K562 (cell line): Measurements from ENCODE around the gene ACBD5. TPM values are rescaled to one million over a fixed set of nuclear protein-coding genes. Genes with fewer than 3 reads are reported as not detected.

Source experiments
- BCL6 ChIP-seq: fragments of 250-450 bp; sonication (Bioruptor Pico); IDR thresholded peaks from 2 replicates; pipeline ENCODE4 v1.4.0; 2020
- BMI1 ChIP-seq: fragments of 150-350 bp; IDR thresholded peaks from 2 replicates; pipeline ENCODE4 v1.6.1; 2014; ENCODE audit warnings: low read length
- CBX1 ChIP-seq: sonication (generic); IDR thresholded peaks from 2 replicates; pipeline ENCODE4 v1.6.1; 2016; ENCODE audit warnings: antibody characterized with exemption, low read depth, mild to moderate bottlenecking
- CUX1 ChIP-seq: fragments of 200-800 bp; sonication (Bioruptor generic); IDR thresholded peaks from 2 replicates; pipeline ENCODE4 v1.6.1; 2016; ENCODE audit warnings: missing genetic modification characterization, missing compliant biosample characterization
- LCOR ChIP-seq: sonication (generic); formaldehyde crosslinking; IDR thresholded peaks from 2 replicates; pipeline ENCODE4 v1.8.0; 2022; ENCODE audit warnings: mild to moderate bottlenecking, missing genetic modification reagents
- MLLT1 ChIP-seq, 2 experiments: fragments of 450-650 bp; IDR thresholded peaks; 2 replicates each; pipeline ENCODE4 v1.6.1; 2016
- PATZ1 ChIP-seq: fragments of 250-450 bp; sonication (Bioruptor Pico); IDR thresholded peaks from 2 replicates; pipeline ENCODE4 v1.5.0; 2020; ENCODE audit warnings: mild to moderate bottlenecking, borderline replicate concordance
- PCBP1 ChIP-seq: fragments of 200-400 bp; formaldehyde crosslinking; IDR thresholded peaks from 2 replicates; pipeline ENCODE4 v1.6.1; 2018; ENCODE audit warnings: mild to moderate bottlenecking, low read depth, low read length; ENCODE audit not compliant: poor library complexity, severe bottlenecking
- SETDB1 ChIP-seq: IDR thresholded peaks from one replicate; pipeline ENCODE4 v1.6.1; 2012; ENCODE audit warnings: low read length, control low read depth, inconsistent platforms
- ZNF143 ChIP-seq: sonication (generic); formaldehyde crosslinking; IDR thresholded peaks from 2 replicates; pipeline ENCODE4 v1.9.0; 2022; ENCODE audit warnings: mild to moderate bottlenecking, missing genetic modification reagents
- ZNF277 ChIP-seq: fragments of 250-450 bp; sonication (Bioruptor Pico); IDR thresholded peaks from 2 replicates; pipeline ENCODE4 v1.8.0; 2022; ENCODE audit warnings: inconsistent platforms, mild to moderate bottlenecking, moderate library complexity, borderline replicate concordance
- ZNF518B ChIP-seq: fragments of 250-450 bp; sonication (Bioruptor Pico); IDR thresholded peaks from 2 replicates; pipeline ENCODE4 v1.5.0; 2021; ENCODE audit warnings: mild to moderate bottlenecking, moderate library complexity
- ZNF589 ChIP-seq: fragments of 200-800 bp; sonication (Bioruptor generic); IDR thresholded peaks from 2 replicates; pipeline ENCODE4 v1.6.1; 2016; ENCODE audit warnings: low read depth, missing genetic modification characterization, missing compliant biosample characterization
- polyA plus RNA-seq, 8 experiments: library from polyadenylated mRNA; depleted of rRNA in 4 of 8; stranded (reverse) in 5 of 8; unstranded in 3 of 8; fragments of >200 nt; fragmentation: Nextera tagmentation in 2 of 8; fragmentation: Illumina TruSeq in 1 of 8; extraction: Ambion mirVana in 2 of 8; extraction: Trizol in 1 of 8; gene quantifications; 2 replicates each; pipeline versions ENCODE4 v1.2.1 to v1.2.3, GENCODE V29; 2011 to 2014; ENCODE audit warnings: inconsistent platforms in 1 of 8, missing spikeins in 1 of 8
- total RNA-seq, 7 experiments: library from RNA; depleted of rRNA in 6 of 7; stranded (reverse); fragments of >200 nt in 6 of 7; fragmentation: Illumina TruSeq in 2 of 7; extraction: Trizol in 2 of 7; gene quantifications; 2 replicates each; pipeline versions ENCODE4 v1.2.1 to v1.2.3, GENCODE V29; 2011 to 2021; ENCODE audit warnings: low replicate concordance in 1 of 7

ACBD5 gene
- total and polyA plus RNA-seq, 9 of the 15 experiments (the other 6 are each of a cell fraction or from before 2014, with no cell fraction given), result 1.5 to 10.3 (median 7.8) TPM

GRCh38 chr10:27240212-27241009, at the start of gene ACBD5 (continued):
- TF ChIP-seq PATZ1 (CRISPR knock-in tag), result no peak
- TF ChIP-seq BMI1, result no peak
- TF ChIP-seq ZNF518B (CRISPR knock-in tag), result no peak
- TF ChIP-seq SETDB1, result no peak
- no peak for TF ChIP-seq PCBP1
- no peak for TF ChIP-seq CUX1 (CRISPR knock-in tag)
- no peak for TF ChIP-seq ZNF277 (CRISPR knock-in tag)
- no peak for TF ChIP-seq ZNF589 (CRISPR knock-in tag)
- no peak for TF ChIP-seq MLLT1 (IDR thresholded peaks at IDR 0.05)
- TF ChIP-seq ZNF143 (CRISPR knock-in tag), result no peak
- peak; percentile 54; the same call in 1 of the 2 replicates for TF ChIP-seq CBX1
- no peak for TF ChIP-seq BCL6
- peak; percentile 68; the same call in 1 of the 2 replicates for TF ChIP-seq LCOR
